GM13976 (cell line): ENCODE results near the gene COG7.

Experiments
- DNase-seq: peaks from one replicate; pipeline ENCODE4 v3.0.0; 2012; ENCODE audit warnings: low spot score
- CTCF ChIP-seq: IDR thresholded peaks from 2 replicates; pipeline ENCODE4 v1.5.1; 2012; ENCODE audit warnings: borderline replicate concordance, mild to moderate bottlenecking; ENCODE audit not compliant: insufficient read depth; ENCODE audit errors: extremely low read depth, missing control alignments, control extremely low read depth
- in situ Hi-C: fragments of 300-500 bp; cut with MboI; formaldehyde crosslinking; loops from one replicate; pipeline ENCODE4 v1.12.0; 2022; ENCODE audit warnings: low sequenced_read_pairs, mixed read lengths, inconsistent platforms; ENCODE audit not compliant: unreplicated experiment

COG7 gene

GRCh38 chr16:23416816-23417215, 36.2 kb downstream of the COG7 start:
- in situ Hi-C loops: no loop called here
- no peak for DNase-seq
- no peak for TF ChIP-seq CTCF

- in situ Hi-C loops: no loop called here
Measured at GRCh38 chr16:23414731-23415130, 38.3 kb downstream of the COG7 start.

GRCh38 chr16:23410176-23410575, 42.8 kb downstream of the COG7 start:
- in situ Hi-C loops: no loop called here

More at GRCh38 chr16:23414731-23415130, 38.3 kb downstream of the COG7 start:
- DNase-seq: no peak
- no peak for TF ChIP-seq CTCF

GRCh38 chr16:23409522-23409921, 43.5 kb downstream of the COG7 start:
- no peak for TF ChIP-seq CTCF
- in situ Hi-C loops: no loop called here
- no peak for DNase-seq

More at GRCh38 chr16:23410176-23410575, 42.8 kb downstream of the COG7 start:
- TF ChIP-seq CTCF: no peak
- no peak for DNase-seq

- DNase-seq: no peak
Measured at GRCh38 chr16:23408823-23409298, 44.1 kb downstream of the COG7 start.

GRCh38 chr16:23408242-23408822, 44.7 kb downstream of the COG7 start:
- in situ Hi-C loops: no loop called here
- no peak for DNase-seq
- no peak for TF ChIP-seq CTCF

More at GRCh38 chr16:23408823-23409298, 44.1 kb downstream of the COG7 start:
- no peak for TF ChIP-seq CTCF
- in situ Hi-C loops: no loop called here
